ENCODE measurements around the gene IFNG-AS1. TPM values are rescaled to one million over a fixed set of nuclear protein-coding genes. Genes with fewer than 3 reads are reported as not detected.

Gene IFNG-AS1
- total and polyA plus RNA-seq, 4 donors: 0.42 to 0.54 TPM; not detected in 2

GRCh38 chr12:68065163-68065562, 75.9 kb downstream of the IFNG-AS1 start:
- H3K27me3 ChIP-seq (ENCODE audit: control insufficient read depth in 1 of 2, insufficient read depth in 2 of 2, low read length in 1 of 2): no peaks in the 10 kb centered on the region
- WGBS, 2 donors: 83 to 87% methylated on average over 1 of the region's 1 CpG

GRCh38 chr12:68065687-68066086, 76.4 kb downstream of the IFNG-AS1 start:
- Histone ChIP-seq H3K4me1 (ENCODE audit: control insufficient read depth in 1 of 2, insufficient read depth in 2 of 2, low read length in 2 of 2) (no peaks in the 10 kb centered on the region), H3K9me3 (ENCODE audit: control insufficient read depth, low read length) (no peaks in the 10 kb centered on the region), H3K27ac (ENCODE audit: low read depth in 1 of 2, low read length in 2 of 2) (no peak overlapping the region), H3K36me3 (ENCODE audit: control insufficient read depth in 1 of 2, insufficient read depth in 2 of 2, low read length in 1 of 2) (no peaks in the 10 kb centered on the region), H3K4me3 (ENCODE audit: low read length in 2 of 2) (no peak overlapping the region), H3K27me3 (ENCODE audit: control insufficient read depth in 1 of 2, insufficient read depth in 2 of 2, low read length in 1 of 2) (no peaks in the 10 kb centered on the region)
- WGBS, 2 donors: 77 to 96% methylated on average over 1 of the region's 1 CpG
- intact Hi-C loops (cut with DNase I): no loop called here
- no peak for DNase-seq
- ATAC-seq (ENCODE audit: low FRiP score): no peak

More at GRCh38 chr12:68065163-68065562, 75.9 kb downstream of the IFNG-AS1 start:
- ATAC-seq (ENCODE audit: low FRiP score): no peak
- no peak overlapping the region for H3K27ac ChIP-seq (ENCODE audit: low read depth in 1 of 2, low read length in 2 of 2)
- H3K4me1 ChIP-seq (ENCODE audit: control insufficient read depth in 1 of 2, insufficient read depth in 2 of 2, low read length in 2 of 2): no peaks in the 10 kb centered on the region
- H3K4me3 ChIP-seq (ENCODE audit: low read length in 2 of 2): no peak overlapping the region
- intact Hi-C loops (cut with DNase I): no loop called here
- H3K9me3 ChIP-seq (ENCODE audit: control insufficient read depth, low read length): no peaks in the 10 kb centered on the region
- no peaks in the 10 kb centered on the region for H3K36me3 ChIP-seq (ENCODE audit: control insufficient read depth in 1 of 2, insufficient read depth in 2 of 2, low read length in 1 of 2)
- no peak for DNase-seq

GRCh38 chr12:68067762-68068376, 78.6 kb downstream of the IFNG-AS1 start:
- ATAC-seq (ENCODE audit: low FRiP score) (no peak), DNase-seq (no peak)
- Histone ChIP-seq H3K27me3 (ENCODE audit: control insufficient read depth in 1 of 2, insufficient read depth in 2 of 2, low read length in 1 of 2) (no peaks in the 10 kb centered on the region), H3K4me1 (ENCODE audit: control insufficient read depth in 1 of 2, insufficient read depth in 2 of 2, low read length in 2 of 2) (no peaks in the 10 kb centered on the region), H3K27ac (ENCODE audit: low read depth in 1 of 2, low read length in 2 of 2) (no peak overlapping the region), H3K9me3 (ENCODE audit: control insufficient read depth, low read length) (no peaks in the 10 kb centered on the region), H3K36me3 (ENCODE audit: control insufficient read depth in 1 of 2, insufficient read depth in 2 of 2, low read length in 1 of 2) (no peaks in the 10 kb centered on the region), H3K4me3 (ENCODE audit: low read length in 2 of 2) (no peak overlapping the region)
- 79 to 82% methylated on average over 6 of the region's 6 CpGs for WGBS, 2 donors
- intact Hi-C loops (cut with DNase I): no loop called here

GRCh38 chr12:68069275-68069674, 80.0 kb downstream of the IFNG-AS1 start:
- Histone ChIP-seq H3K4me1 (ENCODE audit: control insufficient read depth in 1 of 2, insufficient read depth in 2 of 2, low read length in 2 of 2) (no peaks in the 10 kb centered on the region), H3K27me3 (ENCODE audit: control insufficient read depth in 1 of 2, insufficient read depth in 2 of 2, low read length in 1 of 2) (no peaks in the 10 kb centered on the region), H3K9me3 (ENCODE audit: control insufficient read depth, low read length) (no peaks in the 10 kb centered on the region), H3K4me3 (ENCODE audit: low read length in 2 of 2) (no peak overlapping the region), H3K27ac (ENCODE audit: low read depth in 1 of 2, low read length in 2 of 2) (no peak overlapping the region), H3K36me3 (ENCODE audit: control insufficient read depth in 1 of 2, insufficient read depth in 2 of 2, low read length in 1 of 2) (no peaks in the 10 kb centered on the region)
- WGBS, 2 donors: 84 to 85% methylated on average over 3 of the region's 3 CpGs
- ATAC-seq (ENCODE audit: low FRiP score) (no peak), DNase-seq (no peak)
- intact Hi-C loops (cut with DNase I): no loop called here

Other genes starting within 250 kb of the IFNG-AS1 start
- gene IFNG, start 170.3 kb downstream of the IFNG-AS1 start, total RNA-seq: not detected
- not detected for gene IFNG, start 170.3 kb downstream of the IFNG-AS1 start, polyA plus RNA-seq
- gene IL26, start 236.4 kb downstream of the IFNG-AS1 start, total RNA-seq: not detected
- gene IL26, start 236.4 kb downstream of the IFNG-AS1 start, polyA plus RNA-seq: not detected

All from aorta (tissue), 5 donors.